ENCODE measurements around the gene NANOS2. TPM values are rescaled to one million over a fixed set of nuclear protein-coding genes. Genes with fewer than 3 reads are reported as not detected.
A peak's percentile ranks its signal among the peaks of the same experiment; 100 is the strongest.

Gene NANOS2
- total RNA-seq, 4 donors from 2014 or later, result not detected

DNA sequence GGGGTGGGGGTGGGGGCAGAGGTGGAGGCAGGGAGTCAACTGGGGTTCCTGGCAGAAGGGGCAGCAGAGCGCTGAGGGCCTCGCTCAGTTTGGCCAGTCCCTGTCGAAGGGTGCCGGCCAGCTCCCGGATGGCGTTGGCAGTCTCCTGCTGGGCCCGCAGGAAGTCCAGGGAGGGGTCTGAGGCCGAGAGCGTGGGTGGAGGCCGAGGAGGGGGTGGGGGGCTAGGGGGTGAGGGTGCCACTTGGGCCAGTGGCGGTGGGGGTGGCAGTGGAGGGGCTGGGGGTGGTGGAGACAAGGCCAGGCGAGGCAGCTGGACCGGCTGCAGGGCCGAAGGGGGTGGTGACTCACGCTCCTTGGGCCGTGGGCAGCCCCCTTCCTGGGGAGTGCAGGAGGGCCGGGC is 23.7 kb downstream of the NANOS2 start:
- no peak for DNase-seq (ENCODE audit: low spot score in 2 of 2)
- WGBS, result 87% methylated on average over 10 of the region's 17 CpGs
- peaks cover 24% of the 10 kb centered on the region for H3K36me3 ChIP-seq
- H3K4me1 ChIP-seq, result peaks cover 9% of the 10 kb centered on the region
- H3K27me3 ChIP-seq, result no peaks in the 10 kb centered on the region
- no peak for TF ChIP-seq CTCF (IDR thresholded peaks at IDR 0.05)
- no peaks in the 10 kb centered on the region for H3K9me3 ChIP-seq
- no peak overlapping the region for H3K4me3 ChIP-seq
- no peak overlapping the region for H3K27ac ChIP-seq

GRCh38 chr19:45889210-45889885 is 25.2 kb downstream of the NANOS2 start:
- TF ChIP-seq POLR2AphosphoS5 (IDR thresholded peaks at IDR 0.05), result no peak
- TF ChIP-seq EP300 (IDR thresholded peaks at IDR 0.05), result no peak
- no peak for TF ChIP-seq POLR2A (IDR thresholded peaks at IDR 0.05)
- TF ChIP-seq CTCF (IDR thresholded peaks at IDR 0.05), result no peak
- H3K4me3 ChIP-seq, result no peak overlapping the region
- no peak for DNase-seq (ENCODE audit: low spot score in 2 of 2)
- H3K4me1 ChIP-seq, result peaks cover 22% of the 10 kb centered on the region
- no peaks in the 10 kb centered on the region for H3K27me3 ChIP-seq
- peaks cover 13% of the 10 kb centered on the region for H3K36me3 ChIP-seq
- no peak overlapping the region for H3K27ac ChIP-seq
- H3K9me3 ChIP-seq, result no peaks in the 10 kb centered on the region
- WGBS, result 79% methylated on average over 6 of the region's 6 CpGs

- Histone ChIP-seq H3K36me3 (peaks cover 13% of the 10 kb centered on the region), H3K27me3 (no peaks in the 10 kb centered on the region), H3K9me3 (no peaks in the 10 kb centered on the region), H3K4me3 (peak overlapping the region; percentile 81), H3K4me1 (peaks cover 43% of the 10 kb centered on the region), H3K27ac (peak overlapping the region; percentile 91)
- no peak for DNase-seq (ENCODE audit: low spot score in 2 of 2)
- TF ChIP-seq CTCF (IDR thresholded peaks at IDR 0.05) (no peak), POLR2AphosphoS5 (IDR thresholded peaks at IDR 0.05) (no peak), EP300 (IDR thresholded peaks at IDR 0.05) (no peak), POLR2A (IDR thresholded peaks at IDR 0.05) (no peak)
- WGBS, result 40% methylated on average over 10 of the region's 10 CpGs
Measured at GRCh38 chr19:45887200-45887710, 27.3 kb downstream of the NANOS2 start.

- H3K4me3 ChIP-seq, result peak overlapping the region; percentile 81
- H3K4me1 ChIP-seq, result peaks cover 46% of the 10 kb centered on the region
- 0% methylated on average over 2 of the region's 32 CpGs for WGBS
- TF ChIP-seq POLR2AphosphoS5 (IDR thresholded peaks at IDR 0.05) (peak in 1 of 3 donors; percentile 14), EP300 (IDR thresholded peaks at IDR 0.05) (no peak), POLR2A (IDR thresholded peaks at IDR 0.05) (peak in 1 of 2 donors; percentile 43)
- H3K27me3 ChIP-seq, result no peaks in the 10 kb centered on the region
- H3K27ac ChIP-seq, result peak overlapping the region; percentile 91
- H3K36me3 ChIP-seq, result peaks cover 13% of the 10 kb centered on the region
- DNase-seq (ENCODE audit: low spot score in 2 of 2), result peak; percentile 94 to 95
- no peaks in the 10 kb centered on the region for H3K9me3 ChIP-seq
Measured at GRCh38 chr19:45886427-45887199, 28.0 kb downstream of the NANOS2 start.

- no peak for TF ChIP-seq CTCF (IDR thresholded peaks at IDR 0.05)
- TF ChIP-seq POLR2A (IDR thresholded peaks at IDR 0.05), result peak in 1 of 2 donors; percentile 31
- TF ChIP-seq EP300 (IDR thresholded peaks at IDR 0.05), result no peak
- peak in 2 of 3 donors; percentile 38 to 46 for TF ChIP-seq POLR2AphosphoS5 (IDR thresholded peaks at IDR 0.05)
- peak; percentile 95 to 96 for DNase-seq (ENCODE audit: low spot score in 2 of 2)
- Histone ChIP-seq H3K36me3 (peaks cover 6% of the 10 kb centered on the region), H3K9me3 (no peaks in the 10 kb centered on the region), H3K27me3 (no peaks in the 10 kb centered on the region), H3K4me3 (peak within 1 kb of the TSS; percentile 81), H3K4me1 (peaks cover 46% of the 10 kb centered on the region), H3K27ac (peak within 1 kb of the TSS; percentile 91)
- WGBS, result under 1% methylated on average over 30 of the region's 107 CpGs
Measured at GRCh38 chr19:45885556-45886426, 28.8 kb downstream of the NANOS2 start, which contains the start of gene IRF2BP1. Gene IRF2BP1 (minus strand): TSS chr19:45886141. CDS start chr19:45885774, 367 bp downstream.

Data from suprapubic skin (tissue), 4 donors.